Measurements from ENCODE around the gene VAC14. TPM values are rescaled to one million over a fixed set of nuclear protein-coding genes. Genes with fewer than 3 reads are reported as not detected.
"Not testable (repeated sequence)": the region's sequence is repeated elsewhere in the genome, so short reads cannot be mapped to it uniquely, and the experiment has no call there.

VAC14 gene
- total RNA-seq, 3 donors from 2014 or later = 32.3 to 35.1 (median 32.8) TPM

DNA sequence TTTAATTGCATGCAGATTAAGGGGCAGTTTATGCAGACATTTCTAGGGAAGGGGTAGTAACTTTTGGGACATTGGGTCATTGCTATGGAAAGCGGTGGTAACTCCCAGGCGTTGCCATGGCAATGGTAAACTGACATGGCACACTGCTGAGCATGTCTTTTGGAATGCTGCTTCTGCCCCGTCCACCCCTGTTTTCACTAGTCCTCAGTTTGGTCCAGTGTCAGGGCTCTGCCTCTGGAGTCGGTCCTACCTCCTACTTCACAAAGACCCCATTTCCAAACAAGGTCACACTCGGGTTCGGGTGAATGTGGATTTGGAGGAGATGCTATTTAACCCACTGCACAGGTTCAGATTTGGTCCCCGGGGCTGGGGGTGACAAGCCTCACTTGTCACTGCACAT, 151.7 kb downstream of the VAC14 start:
- no peak overlapping the region for H3K4me3 ChIP-seq
- intact Hi-C loops (cut with DNase I, micrococcal nuclease) = no loop called here
- peaks cover 3% of the 10 kb centered on the region for H3K4me1 ChIP-seq (ENCODE audit: low read depth)
- TF ChIP-seq, protein P1, sequence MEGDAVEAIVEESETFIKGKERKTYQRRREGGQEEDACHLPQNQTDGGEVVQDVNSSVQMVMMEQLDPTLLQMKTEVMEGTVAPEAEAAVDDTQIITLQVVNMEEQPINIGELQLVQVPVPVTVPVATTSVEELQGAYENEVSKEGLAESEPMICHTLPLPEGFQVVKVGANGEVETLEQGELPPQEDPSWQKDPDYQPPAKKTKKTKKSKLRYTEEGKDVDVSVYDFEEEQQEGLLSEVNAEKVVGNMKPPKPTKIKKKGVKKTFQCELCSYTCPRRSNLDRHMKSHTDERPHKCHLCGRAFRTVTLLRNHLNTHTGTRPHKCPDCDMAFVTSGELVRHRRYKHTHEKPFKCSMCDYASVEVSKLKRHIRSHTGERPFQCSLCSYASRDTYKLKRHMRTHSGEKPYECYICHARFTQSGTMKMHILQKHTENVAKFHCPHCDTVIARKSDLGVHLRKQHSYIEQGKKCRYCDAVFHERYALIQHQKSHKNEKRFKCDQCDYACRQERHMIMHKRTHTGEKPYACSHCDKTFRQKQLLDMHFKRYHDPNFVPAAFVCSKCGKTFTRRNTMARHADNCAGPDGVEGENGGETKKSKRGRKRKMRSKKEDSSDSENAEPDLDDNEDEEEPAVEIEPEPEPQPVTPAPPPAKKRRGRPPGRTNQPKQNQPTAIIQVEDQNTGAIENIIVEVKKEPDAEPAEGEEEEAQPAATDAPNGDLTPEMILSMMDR (IDR thresholded peaks at IDR 0.05) = no peak
- DNase-seq (no peak), ATAC-seq (no peak)
- no peaks in the 10 kb centered on the region for H3K36me3 ChIP-seq (ENCODE audit: low read depth)
- no peaks in the 10 kb centered on the region for H3K9me3 ChIP-seq

DNA sequence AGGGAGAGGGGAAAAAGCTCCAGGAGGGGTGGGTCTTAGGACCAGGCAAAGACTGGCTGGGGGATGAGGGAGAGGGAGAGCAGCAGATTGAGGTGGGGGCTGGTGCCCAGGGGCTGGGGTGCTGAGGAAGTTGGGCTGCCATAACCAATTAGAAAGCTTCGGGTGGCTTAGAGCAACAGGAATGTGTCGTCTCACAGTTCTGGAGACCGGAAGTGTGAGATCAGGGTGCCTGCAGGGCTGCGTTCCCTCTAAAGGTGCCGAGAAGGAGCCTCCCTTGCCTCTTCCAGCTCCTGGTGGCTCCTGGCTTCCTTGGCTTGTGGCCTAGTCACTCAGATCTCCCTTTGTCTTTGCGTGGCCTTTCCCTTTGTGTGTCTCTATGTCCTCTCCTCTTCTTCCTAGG, 152.4 kb downstream of the VAC14 start:
- ATAC-seq = no peak
- Histone ChIP-seq H3K4me1 (ENCODE audit: low read depth) (no peaks in the 10 kb centered on the region), H3K36me3 (ENCODE audit: low read depth) (no peaks in the 10 kb centered on the region), H3K4me3 (no peak overlapping the region), H3K9me3 (no peaks in the 10 kb centered on the region)
- no peak for DNase-seq
- TF ChIP-seq, protein P1 (IDR thresholded peaks at IDR 0.05) = no peak
- intact Hi-C loops (cut with DNase I, micrococcal nuclease) = no loop called here

DNA sequence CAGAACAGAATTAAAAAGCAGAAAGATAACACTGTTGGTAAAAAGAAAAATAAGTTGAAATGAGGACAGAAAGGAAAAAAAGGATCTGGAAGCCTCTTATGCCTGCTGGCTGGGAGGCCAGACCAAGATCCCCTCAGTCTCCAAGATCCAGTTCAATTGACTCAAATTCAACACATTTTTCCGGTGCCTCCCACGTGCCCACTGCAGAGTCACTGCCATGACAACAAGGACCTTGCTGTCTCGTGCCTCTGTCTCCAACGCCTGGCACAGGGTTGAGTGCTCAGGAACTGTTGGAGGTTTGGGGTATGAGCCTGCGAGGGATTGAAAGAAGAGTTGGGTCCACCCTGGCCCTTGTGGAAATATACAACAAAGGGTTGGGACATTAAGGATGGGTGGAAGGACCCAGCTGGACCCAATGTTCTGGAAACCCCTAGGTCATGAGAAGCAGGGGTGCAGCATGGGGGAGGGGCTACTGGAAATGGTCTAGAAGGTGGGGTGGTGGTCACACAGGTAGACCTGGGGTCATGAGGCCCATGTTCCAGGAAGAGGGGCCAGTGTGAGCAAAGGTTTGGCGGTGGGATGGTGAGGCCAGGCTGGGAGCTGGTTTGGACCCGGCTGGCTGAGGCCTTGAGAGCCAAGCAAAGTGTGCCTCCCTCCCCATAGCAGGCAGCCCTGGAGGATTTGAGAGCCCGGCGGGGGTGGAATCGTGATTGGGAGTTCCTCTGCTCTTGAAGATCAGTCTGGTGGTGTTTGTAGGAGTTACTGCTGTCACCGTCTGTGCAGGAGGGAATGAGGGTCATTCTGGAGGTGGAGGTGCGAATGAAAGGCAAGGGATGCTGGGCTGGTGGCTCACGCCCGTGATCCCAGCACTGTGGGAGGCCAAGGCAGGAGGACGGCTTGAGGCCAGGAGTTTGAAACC, 153.3 kb downstream of the VAC14 start:
- intact Hi-C loops (cut with DNase I, micrococcal nuclease) = no loop called here
- TF ChIP-seq, protein P1 (IDR thresholded peaks at IDR 0.05) = no peak
- DNase-seq = no peak

DNA sequence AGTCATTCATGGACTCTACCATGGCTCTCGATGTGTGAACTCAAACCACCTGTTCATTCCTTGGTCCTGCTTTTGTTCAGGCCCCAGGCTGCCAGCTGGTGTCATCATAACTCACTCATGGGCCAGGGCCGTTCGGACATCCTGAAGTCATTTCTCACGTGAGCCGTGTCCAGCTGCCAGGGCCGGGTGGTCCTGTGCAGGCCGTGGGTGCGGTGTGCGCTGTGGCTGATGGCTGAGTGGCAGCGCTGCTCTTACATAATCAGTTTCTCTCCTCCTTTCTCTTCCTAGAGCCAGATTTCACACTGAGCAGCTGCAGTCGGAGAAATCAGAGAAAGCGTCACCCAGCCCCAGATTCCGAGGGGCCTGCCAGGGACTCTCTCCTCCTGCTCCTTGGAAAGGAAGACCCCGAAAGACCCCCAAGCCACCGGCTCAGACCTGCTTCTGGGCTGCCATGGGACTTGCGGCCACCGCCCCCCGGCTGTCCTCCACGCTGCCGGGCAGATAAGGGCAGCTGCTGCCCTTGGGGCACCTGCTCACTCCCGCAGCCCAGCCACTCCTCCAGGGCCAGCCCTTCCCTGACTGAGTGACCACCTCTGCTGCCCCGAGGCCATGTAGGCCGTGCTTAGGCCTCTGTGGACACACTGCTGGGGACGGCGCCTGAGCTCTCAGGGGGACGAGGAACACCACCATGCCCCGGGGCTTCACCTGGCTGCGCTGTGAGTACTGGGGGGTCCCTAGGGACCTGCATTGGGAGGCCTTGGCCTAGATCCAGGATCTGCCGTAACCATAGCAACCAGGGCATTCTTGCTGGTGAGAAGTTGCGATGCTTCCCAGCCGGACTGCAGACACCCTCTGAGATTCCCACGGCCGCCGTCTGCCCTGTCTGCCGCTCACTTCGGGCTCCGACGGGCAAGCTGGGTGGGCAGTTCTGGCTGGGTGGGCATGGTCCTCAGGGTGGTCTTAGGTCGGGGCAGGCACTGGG, 154.4 kb downstream of the VAC14 start, which contains the start of gene IL34:
Gene IL34 (plus strand): TSS at position 300 of the 982 bp plus-strand sequence. CDS start 389 bp downstream, at position 689.
- TF ChIP-seq, protein P1 (IDR thresholded peaks at IDR 0.05) = no peak

More for the DNA sequence above, 153.3 kb downstream of the VAC14 start:
- H3K9me3 ChIP-seq = no peaks in the 10 kb centered on the region
- no peak for ATAC-seq
- H3K4me1 ChIP-seq (ENCODE audit: low read depth) = no peaks in the 10 kb centered on the region
- H3K36me3 ChIP-seq (ENCODE audit: low read depth) = no peaks in the 10 kb centered on the region
- H3K4me3 ChIP-seq = no peak overlapping the region

DNA sequence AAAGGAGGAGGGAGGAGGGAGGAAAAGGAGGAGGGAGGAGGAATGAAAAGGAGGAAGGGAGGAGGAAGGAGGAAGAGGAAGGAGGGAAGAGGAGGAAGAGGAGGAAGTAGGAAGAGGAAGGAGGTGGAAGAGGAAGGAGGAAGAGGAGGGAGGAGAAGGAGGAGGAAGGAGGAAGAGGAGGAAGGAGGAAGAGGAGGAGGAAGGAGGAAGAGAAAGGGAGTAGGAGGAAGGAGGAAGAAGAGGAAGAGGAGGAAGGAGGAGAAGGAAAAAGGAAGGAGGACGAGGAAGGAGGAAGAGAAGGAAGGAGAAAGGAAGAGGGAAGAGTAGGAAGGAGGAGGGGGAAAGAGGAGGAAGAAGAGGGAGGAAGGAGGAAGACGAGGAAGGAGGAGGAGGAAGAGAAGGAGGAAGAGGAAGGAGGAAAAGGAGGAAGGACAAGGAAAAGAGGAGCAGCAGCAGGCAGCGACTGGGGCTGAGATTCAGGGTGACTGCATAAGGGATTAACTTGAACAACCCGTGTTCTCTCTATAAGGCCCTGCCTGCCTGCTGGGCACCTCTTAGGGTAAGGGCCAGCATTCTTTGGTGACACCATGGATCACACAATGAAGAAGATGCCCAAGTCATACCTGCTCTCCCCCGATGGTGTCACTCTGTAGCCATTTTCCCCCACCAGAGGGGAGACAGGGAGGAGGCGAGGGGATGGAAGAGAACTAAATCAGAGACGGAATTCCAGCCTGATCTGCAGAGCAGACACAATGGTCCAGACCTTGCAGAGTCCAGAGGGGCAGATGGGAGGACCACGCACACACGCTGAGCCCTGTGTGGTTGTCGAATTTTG, 156.0 kb downstream of the VAC14 start:
- H3K9me3 ChIP-seq = no peaks in the 10 kb centered on the region
- intact Hi-C loops (cut with DNase I, micrococcal nuclease) = no loop called here
- no peaks in the 10 kb centered on the region for H3K36me3 ChIP-seq (ENCODE audit: low read depth)
- no peak overlapping the region for H3K4me3 ChIP-seq
- no peaks in the 10 kb centered on the region for H3K4me1 ChIP-seq (ENCODE audit: low read depth)
- DNase-seq = no peak
- TF ChIP-seq, protein P1 (IDR thresholded peaks at IDR 0.05) = no peak
- ATAC-seq = no peak

More for the DNA sequence above, 154.4 kb downstream of the VAC14 start, which contains the start of gene IL34:
- H3K9me3 ChIP-seq = no peaks in the 10 kb centered on the region
- H3K36me3 ChIP-seq (ENCODE audit: low read depth) = no peaks in the 10 kb centered on the region
- DNase-seq (no peak), ATAC-seq (peak; percentile 18)
- intact Hi-C loops (cut with DNase I, micrococcal nuclease) = no loop called here
- no peak within 1 kb of the TSS for H3K4me3 ChIP-seq
- H3K4me1 ChIP-seq (ENCODE audit: low read depth) = no peaks in the 10 kb centered on the region

DNA sequence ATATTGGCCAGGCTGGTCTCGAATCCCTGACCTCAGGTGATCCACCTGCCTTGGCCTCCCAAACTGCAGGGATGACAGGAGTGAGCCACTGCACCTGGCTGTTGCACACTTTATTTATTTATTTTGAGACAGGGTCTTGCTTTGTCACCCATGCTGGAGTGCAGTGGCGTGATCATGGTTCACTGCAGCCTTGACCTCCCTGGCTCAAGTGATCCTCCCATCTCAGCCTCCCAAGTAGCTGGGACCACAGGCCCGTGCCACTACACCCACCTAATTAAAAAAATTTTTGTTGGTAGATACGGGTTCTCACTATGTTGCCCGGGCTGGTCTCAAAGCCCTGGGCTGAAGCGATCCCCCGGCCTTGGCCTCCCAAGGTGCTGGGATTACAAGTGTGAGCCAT, 157.7 kb downstream of the VAC14 start:
- intact Hi-C loops (cut with DNase I, micrococcal nuclease); H3K4me1 ChIP-seq (ENCODE audit: low read depth); H3K36me3 ChIP-seq (ENCODE audit: low read depth); ATAC-seq; H3K9me3 ChIP-seq; H3K4me3 ChIP-seq; DNase-seq: not testable (repeated sequence)

Data from mucosa of descending colon (tissue), 3 donors.